NCI-H1105 treated with DMSO at 0.1 percent for 48 hours (cell line): ENCODE results near the gene UIMC1.
"Not testable (repeated sequence)": the region's sequence is repeated elsewhere in the genome, so short reads cannot be mapped to it uniquely, and the experiment has no call there.

Experiments used
- DNase-seq: peaks from one replicate; lab custom pipeline; 2025; lab: John Stamatoyannopoulos, UW

UIMC1 gene

DNA sequence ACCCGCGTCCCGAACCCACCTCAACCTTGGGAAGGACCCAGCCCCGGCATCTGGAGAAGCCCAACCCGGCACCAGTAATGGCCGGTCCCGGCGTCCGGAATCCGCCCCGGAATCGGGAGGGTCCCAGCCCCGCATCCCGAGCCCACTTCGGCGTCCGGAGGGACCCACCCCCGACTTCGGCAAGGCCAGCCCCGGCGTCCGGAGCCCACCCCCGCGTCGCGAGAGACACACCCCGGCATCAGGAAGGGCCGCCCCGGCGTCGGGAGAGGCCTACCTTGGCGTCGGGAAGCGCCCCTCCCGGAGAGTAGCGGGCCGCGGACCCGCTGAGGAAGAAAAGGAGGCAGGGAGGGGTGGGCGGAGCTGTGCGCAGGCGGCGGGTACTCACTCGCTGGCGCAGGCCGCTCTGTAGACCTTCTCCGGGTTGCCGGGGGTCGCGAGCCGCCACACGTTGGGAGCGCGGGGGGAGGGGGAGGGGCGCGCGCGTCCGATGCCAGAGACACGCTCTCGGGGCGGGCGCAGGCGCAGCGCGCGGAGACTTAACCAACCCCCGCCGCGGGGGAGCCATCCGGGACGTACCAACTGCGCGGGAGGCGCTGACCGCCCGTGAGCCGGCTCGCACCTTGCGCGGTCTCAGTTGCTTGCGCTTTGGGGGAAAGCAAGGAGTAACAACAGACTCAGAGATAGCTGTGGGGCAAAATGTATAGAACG lies at the start of gene UIMC1:
Gene UIMC1, minus strand, starts transcription at position 515 of the 708 bp plus-strand sequence. CDS start 24,164 bp downstream, outside the sequence.
- DNase-seq, result peak; percentile 74

DNA sequence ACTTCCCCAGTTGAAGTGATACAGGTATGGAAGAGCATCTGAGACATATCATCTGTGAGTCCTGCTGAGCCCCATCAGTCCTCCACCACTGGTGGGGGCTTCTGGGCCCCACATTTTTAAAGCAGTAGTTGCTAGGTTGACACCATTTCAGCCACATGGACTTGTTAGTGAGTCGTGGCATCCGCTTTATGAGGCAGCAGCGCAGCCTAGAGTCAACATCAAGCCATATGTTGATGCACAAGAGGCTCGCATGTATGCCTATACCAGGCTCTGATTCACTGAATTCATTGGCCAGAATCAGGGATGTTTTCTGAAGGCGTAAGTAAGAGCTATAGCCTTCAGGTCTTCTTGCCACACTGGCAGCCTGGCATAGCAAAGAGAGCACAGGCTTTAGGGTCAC lies 42.7 kb upstream of the UIMC1 start:
- DNase-seq, result no peak

GRCh38 chr5:177048531-177048930 lies 42.0 kb upstream of the UIMC1 start:
- DNase-seq, result not testable (repeated sequence)

GRCh38 chr5:177045631-177046030 lies 39.1 kb upstream of the UIMC1 start:
- no peak for DNase-seq

- no peak for DNase-seq
These were observed 38.1 kb upstream of the UIMC1 start for GRCh38 chr5:177044641-177045040.

- DNase-seq, result no peak
These were observed 37.4 kb upstream of the UIMC1 start for GRCh38 chr5:177043958-177044357.

- DNase-seq, result no peak
These were observed 36.5 kb upstream of the UIMC1 start for GRCh38 chr5:177043114-177043513.

DNA sequence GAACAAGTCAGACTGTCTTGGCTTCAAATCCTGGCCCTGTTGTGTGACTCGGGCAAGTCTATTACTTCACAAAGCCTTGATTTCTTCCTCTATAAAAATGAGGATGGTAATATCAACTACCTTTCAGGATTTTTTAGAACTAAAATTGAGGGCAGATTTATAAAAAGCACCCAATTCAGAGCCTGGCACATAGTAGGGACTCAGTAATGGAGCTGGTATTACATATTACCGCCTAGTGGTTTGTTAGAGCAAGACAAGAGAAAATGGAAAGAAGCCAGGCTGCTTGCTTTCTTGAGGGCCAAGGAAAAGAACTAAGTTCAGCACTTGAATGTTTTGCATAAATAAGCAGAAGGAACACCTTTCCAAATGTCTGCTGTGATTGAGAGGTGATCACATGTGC lies 35.4 kb upstream of the UIMC1 start:
- DNase-seq, result no peak

DNA sequence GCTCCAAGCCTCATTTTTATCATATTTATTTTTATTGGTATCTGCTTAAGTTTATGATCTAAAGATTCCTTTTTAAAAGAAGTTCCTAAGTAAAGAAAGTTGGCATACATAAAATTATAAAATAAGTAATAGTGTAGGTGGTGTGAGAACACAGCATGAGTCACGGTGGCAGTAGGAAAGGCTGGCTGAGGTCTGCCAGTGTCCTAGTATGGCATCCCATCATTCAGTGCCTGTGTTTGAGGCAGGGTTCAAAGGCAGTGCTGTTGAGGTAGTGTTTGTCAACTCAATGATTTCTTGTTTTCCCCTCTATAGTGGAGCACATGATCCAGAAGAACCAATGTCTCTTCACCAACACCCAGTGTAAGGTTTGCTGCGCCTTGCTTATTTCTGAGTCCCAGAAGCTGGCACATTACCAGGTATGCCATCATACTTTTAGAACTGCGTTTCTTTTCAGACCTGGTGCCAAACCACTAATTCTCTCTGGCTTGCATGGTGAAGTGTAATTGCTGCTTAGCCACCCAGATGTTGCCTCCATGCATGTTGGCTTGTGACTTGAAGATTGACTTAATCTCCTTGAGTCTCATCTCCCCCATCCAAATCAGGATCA lies 34.3 kb upstream of the UIMC1 start:
- no peak for DNase-seq

- no peak for DNase-seq
These were observed 30.3 kb upstream of the UIMC1 start for GRCh38 chr5:177036921-177037320.

DNA sequence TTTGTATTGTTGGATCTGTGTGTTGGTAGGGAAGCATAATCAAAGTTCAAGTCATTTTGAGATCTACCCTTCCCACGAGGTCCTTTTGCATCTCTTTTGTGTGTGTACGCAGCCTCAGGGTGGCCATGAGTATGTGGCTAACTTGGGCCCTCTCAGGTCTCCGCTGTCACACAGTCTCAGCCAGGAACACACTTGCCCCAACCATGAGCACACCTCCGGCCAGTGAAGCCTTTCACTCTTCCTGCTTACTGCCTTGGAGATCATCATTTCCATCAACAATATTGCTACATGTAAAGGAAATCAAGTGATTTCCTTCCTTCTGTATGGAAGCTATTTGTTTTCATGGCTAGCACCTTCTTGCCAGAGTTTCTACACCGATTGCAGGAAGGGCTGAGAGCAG lies 29.9 kb upstream of the UIMC1 start:
- no peak for DNase-seq

DNA sequence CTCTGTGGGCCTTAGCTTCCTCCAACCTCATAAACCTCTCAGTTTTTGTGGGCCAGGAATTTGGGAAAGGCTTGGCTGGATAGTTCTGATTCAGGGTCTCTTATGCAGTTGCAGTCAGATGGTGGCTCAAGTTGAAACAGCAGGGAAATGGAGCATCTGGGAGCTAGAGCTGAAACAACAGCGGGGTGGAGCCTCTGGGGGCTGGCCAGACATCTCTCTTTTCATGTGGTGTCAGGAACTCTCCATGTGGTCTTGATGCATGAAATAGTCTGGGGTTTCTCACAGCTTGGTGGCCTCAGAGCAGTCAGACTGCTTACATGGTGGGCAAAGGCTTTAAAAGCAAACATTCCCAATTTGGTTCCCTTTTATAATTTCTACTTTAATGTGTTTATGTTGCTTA lies 29.4 kb upstream of the UIMC1 start:
- DNase-seq, result no peak

DNA sequence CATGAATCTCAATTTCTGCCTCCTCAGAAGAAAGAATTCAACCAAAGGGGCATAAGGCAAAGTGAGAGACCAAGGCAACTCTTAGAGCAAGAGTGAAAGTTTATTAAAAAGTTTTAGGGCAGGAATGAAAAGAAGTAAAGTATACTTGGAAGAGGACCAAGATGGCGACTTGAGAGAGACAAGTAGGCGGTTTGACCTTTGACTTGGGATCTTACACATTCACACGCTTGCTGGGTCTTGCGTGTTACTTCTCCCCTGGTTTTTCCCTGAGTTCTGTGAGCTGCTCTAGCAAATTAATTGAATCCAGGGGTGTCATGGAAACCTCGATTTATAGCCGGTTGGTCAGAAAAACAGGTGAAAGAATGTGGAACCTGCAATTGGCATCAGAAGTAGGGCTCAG lies 22.9 kb upstream of the UIMC1 start:
- DNase-seq, result no peak

DNA sequence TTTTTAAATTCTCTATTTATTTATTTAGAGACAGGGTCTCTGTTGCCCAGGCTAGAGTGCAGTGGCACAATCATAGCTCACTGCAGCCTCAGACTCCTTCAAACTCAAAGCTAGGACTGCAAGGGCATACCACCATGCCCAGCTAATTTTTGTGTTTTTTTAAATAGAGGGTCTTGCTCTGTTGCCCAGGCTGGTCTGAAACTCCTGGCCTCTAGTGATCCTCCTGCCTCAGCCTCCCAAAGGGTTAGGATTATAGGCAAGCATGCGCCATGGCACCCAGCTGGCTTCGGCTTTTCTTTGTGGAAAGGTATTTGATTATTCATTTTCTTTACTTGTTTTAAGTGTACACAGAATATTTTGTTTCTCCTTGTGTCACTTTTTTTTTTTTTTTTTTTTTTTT lies 21.1 kb upstream of the UIMC1 start:
- DNase-seq, result no peak

DNA sequence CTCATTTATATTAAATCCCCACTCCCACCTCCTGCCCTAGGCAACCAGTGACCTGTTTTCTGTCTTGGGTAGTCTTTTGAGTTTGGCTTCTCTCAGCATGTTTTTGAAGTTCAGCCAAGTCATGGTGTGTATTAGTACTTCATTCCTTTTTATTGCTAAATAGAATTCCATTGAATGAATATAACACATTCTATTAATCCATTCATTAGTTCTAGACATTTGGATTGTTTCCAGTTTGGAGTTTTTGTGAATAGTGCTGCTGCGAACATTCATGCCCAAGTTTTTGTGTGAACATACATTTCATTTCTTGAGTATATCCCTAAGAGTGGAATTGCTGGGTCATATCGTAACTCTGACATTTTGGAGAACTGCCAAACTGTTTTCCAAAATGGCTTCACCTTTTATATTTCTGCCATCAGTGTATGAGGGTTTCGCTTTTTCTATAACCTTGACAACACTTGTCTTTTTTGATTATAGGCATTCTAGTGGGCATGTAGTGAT lies 18.6 kb upstream of the UIMC1 start:
- no peak for DNase-seq

GRCh38 chr5:177024559-177024958 lies 18.0 kb upstream of the UIMC1 start:
- no peak for DNase-seq

GRCh38 chr5:177023303-177023664 lies 16.7 kb upstream of the UIMC1 start:
- DNase-seq, result no peak

GRCh38 chr5:177022386-177023302 lies 16.1 kb upstream of the UIMC1 start, which contains the start of gene ZNF346:
Gene ZNF346 (plus strand): TSS chr5:177022696. CDS start chr5:177022739, 43 bp downstream.
- peak; percentile 80 for DNase-seq

- DNase-seq, result no peak
These were observed 13.5 kb upstream of the UIMC1 start for GRCh38 chr5:177020033-177020432.

DNA sequence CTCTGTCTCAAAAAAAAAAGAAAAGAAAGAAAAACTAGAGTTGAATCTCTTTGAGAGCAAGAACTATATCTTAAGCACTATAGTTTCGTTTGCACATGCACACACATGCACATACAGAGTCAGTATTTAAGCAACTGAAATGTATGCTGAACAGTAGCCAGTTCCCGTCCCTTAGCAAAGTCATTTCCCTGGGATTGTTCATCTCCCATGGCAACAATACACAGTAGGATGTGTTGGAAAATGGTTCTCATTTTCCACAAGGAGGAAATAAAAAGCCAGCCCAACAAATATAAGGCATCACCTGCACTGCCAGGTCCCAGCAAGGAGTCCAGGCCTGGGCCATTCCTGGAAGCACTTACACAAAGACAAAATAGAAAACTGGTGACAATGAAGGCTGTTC lies 11.8 kb upstream of the UIMC1 start:
- no peak for DNase-seq

GRCh38 chr5:177015156-177015555 lies 8.6 kb upstream of the UIMC1 start:
- no peak for DNase-seq

GRCh38 chr5:177010153-177010552 lies 3.6 kb upstream of the UIMC1 start:
- DNase-seq, result no peak

GRCh38 chr5:177008716-177009115 lies 2.1 kb upstream of the UIMC1 start:
- DNase-seq, result no peak
